Measurements from ENCODE around the gene HIVEP3. TPM values are rescaled to one million over a fixed set of nuclear protein-coding genes. Genes with fewer than 3 reads are reported as not detected.
A peak's percentile ranks its signal among the peaks of the same experiment; 100 is the strongest.

HIVEP3 gene
- total RNA-seq, 1 donor from 2014 or later: 1.2 TPM

DNA sequence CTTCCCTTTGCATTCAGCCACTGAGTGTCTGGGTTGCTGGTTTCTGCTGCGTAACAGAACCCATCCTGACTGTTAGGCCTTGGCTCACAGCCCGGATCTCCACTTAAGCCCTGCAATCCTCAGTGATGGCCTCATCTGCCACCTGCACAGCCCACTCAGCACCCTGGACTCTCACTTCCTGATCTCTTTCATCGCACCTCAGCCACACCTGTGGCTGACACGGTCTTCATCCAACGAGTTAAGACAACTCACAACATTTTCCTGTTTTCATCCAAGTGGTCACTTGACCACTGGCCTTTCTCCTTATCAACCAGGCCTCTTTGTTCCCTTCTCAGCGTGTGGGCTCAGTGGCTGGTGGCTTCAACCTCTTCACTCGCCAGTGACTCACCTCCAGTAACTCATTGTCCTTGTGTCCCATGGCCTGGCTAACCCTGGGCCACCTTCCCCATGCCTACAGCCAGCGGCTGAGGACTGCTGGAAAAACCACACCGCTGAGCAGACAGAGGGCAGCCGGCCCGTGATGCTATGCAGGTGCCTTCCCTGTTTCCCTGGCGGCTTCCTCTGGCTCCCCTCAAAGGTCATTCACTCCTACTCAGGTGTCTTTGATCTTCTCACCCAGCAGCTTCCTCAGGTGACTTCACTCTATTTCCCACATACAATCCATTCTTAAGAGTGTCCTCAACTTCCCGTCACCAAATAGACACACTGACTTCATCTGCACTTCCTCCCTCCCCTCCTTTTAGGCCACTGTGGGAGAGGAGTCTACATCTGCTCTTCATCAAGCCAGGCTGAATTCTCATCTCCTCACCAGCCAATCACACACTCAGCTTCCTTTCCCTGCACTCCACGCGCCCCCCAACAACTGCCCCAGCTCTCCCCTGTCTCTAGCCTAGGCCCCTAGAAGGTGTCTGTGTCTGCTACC is 414.3 kb downstream of the HIVEP3 start:
- H3K27ac Mint-ChIP-seq (ENCODE audit: unreplicated experiment): no peak overlapping the region
- no peaks in the 10 kb centered on the region for H3K27me3 Mint-ChIP-seq (ENCODE audit: low read depth)
- TF ChIP-seq, protein P1, sequence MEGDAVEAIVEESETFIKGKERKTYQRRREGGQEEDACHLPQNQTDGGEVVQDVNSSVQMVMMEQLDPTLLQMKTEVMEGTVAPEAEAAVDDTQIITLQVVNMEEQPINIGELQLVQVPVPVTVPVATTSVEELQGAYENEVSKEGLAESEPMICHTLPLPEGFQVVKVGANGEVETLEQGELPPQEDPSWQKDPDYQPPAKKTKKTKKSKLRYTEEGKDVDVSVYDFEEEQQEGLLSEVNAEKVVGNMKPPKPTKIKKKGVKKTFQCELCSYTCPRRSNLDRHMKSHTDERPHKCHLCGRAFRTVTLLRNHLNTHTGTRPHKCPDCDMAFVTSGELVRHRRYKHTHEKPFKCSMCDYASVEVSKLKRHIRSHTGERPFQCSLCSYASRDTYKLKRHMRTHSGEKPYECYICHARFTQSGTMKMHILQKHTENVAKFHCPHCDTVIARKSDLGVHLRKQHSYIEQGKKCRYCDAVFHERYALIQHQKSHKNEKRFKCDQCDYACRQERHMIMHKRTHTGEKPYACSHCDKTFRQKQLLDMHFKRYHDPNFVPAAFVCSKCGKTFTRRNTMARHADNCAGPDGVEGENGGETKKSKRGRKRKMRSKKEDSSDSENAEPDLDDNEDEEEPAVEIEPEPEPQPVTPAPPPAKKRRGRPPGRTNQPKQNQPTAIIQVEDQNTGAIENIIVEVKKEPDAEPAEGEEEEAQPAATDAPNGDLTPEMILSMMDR (conservative IDR thresholded peaks at IDR 0.05): peak; percentile 0
- H3K4me3 Mint-ChIP-seq: no peak overlapping the region
- peaks cover 8% of the 10 kb centered on the region for H3K4me1 Mint-ChIP-seq
- no peak for DNase-seq (ENCODE audit: low read depth, low spot score)
- H3K36me3 Mint-ChIP-seq (ENCODE audit: low read depth): no peaks in the 10 kb centered on the region
- H3K9me3 Mint-ChIP-seq: no peaks in the 10 kb centered on the region

DNA sequence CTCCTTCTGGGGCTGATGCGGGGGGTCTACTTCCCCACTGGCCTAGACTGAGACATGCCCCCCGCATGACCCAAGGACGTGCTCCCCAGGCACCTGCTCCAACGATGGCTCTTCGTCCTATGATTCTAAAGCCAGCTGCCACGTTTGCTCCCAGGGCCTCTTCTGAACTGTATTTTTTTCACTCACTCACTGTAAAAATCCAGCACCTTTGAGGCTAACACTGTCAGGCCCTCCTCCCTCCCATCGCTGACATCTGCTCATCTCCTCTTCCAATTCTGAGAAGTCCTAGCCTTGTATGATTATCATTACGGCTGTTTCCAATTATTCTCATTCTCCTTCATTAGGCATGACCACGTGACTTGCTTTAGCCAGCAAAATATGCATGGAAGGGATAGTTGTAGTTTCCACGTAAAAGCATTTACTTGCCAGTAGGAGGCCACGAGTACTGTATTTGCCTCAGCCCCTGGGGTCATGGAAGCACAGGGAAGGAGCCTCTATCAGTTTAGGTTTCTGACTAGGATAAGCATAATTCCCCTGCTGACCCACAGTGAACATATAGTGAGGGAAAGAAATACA is 415.1 kb downstream of the HIVEP3 start:
- Mint-ChIP-seq H3K4me1 (peaks cover 9% of the 10 kb centered on the region), H3K4me3 (no peak overlapping the region), H3K27me3 (ENCODE audit: low read depth) (no peaks in the 10 kb centered on the region), H3K27ac (ENCODE audit: unreplicated experiment) (no peak overlapping the region), H3K9me3 (no peaks in the 10 kb centered on the region), H3K36me3 (ENCODE audit: low read depth) (no peaks in the 10 kb centered on the region)
- DNase-seq (ENCODE audit: low read depth, low spot score): no peak
- TF ChIP-seq, protein P1 (conservative IDR thresholded peaks at IDR 0.05): peak; percentile 33

DNA sequence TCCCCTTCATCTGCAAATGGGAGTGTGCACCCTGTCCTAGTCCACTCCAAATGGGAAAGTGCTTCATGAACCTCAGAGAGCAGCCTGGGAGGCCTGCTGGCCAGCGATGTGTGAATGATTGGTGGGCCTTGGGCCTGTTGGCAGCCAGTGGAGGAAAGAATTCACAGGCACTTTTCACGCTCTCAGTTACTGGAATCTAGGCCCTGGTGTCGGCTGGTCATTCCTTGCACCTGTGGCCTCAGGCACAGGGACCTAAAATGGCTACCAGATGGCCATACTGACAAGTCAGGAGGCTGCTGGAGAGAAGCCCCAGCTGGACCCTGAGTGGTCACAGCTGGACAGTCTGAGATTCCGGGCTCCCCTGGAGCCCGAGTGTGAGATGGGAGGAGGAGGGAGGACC is 415.8 kb downstream of the HIVEP3 start:
- no peaks in the 10 kb centered on the region for H3K9me3 Mint-ChIP-seq
- no peaks in the 10 kb centered on the region for H3K36me3 Mint-ChIP-seq (ENCODE audit: low read depth)
- H3K4me3 Mint-ChIP-seq: no peak overlapping the region
- H3K27ac Mint-ChIP-seq (ENCODE audit: unreplicated experiment): no peak overlapping the region
- DNase-seq (ENCODE audit: low read depth, low spot score): no peak
- TF ChIP-seq, protein P1 (conservative IDR thresholded peaks at IDR 0.05): no peak
- H3K27me3 Mint-ChIP-seq (ENCODE audit: low read depth): no peaks in the 10 kb centered on the region
- H3K4me1 Mint-ChIP-seq: peaks cover 14% of the 10 kb centered on the region

DNA sequence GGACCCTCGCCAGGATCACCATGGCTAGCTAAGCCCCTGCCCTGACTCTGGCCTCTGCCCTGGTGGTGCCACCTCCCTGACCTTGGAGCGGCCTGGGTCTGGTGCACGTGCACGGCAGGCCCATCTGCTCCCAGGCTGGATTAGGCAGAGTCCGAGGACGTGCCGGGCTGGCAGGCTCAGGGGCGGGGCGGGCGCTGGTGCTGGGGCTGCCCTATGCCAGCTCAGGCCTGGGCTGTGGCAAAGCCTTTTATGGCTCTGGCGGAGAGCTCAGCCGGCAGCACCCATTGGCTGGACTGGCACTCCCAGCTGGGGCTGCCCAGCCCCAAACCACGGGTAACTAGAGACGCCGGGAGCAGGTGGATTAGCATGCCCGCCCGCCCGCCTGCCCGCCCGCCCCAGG is 417.1 kb downstream of the HIVEP3 start:
- Mint-ChIP-seq H3K9me3 (no peaks in the 10 kb centered on the region), H3K27me3 (ENCODE audit: low read depth) (no peaks in the 10 kb centered on the region), H3K4me3 (no peak overlapping the region), H3K36me3 (ENCODE audit: low read depth) (no peaks in the 10 kb centered on the region), H3K4me1 (peaks cover 21% of the 10 kb centered on the region), H3K27ac (ENCODE audit: unreplicated experiment) (no peak overlapping the region)
- TF ChIP-seq, protein P1 (conservative IDR thresholded peaks at IDR 0.05): no peak
- no peak for DNase-seq (ENCODE audit: low read depth, low spot score)

DNA sequence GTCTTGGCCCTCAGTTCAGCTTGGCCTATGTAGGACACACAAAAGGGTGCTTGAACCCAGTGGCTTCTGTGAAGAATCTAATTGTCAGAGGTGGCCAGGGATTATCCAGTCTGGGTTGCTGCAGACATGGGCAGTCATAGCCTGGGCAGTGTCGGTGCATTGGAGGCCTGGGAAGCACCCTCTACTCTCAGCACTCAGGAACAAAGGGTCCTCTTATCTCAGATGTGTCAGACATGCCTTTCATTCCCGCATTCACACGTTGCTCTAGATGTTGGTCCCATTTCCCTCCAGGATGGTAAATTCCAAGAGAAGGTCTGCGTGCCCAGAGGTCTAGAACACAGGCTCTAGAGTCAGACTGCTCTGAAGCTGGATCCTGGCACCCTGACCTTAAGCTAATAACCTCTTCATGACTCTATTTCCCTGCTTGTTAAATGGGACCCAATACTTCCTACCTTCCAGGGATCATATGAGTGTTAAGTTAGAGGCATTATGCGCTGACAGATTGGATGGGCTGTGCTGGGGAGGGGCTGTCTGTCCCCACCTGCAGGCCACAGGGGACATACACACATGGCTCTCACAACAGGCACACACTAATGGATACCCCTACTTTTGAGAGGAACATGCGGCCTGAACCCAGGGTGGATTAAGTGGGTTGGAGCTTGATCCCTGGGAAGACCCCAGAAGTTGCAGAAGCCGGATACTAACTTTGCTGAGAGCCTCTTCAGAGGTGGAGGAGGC is 417.8 kb downstream of the HIVEP3 start:
- peak overlapping the region; percentile 64 for H3K27ac Mint-ChIP-seq (ENCODE audit: unreplicated experiment)
- no peak overlapping the region for H3K4me3 Mint-ChIP-seq

More for the DNA sequence above, 417.8 kb downstream of the HIVEP3 start:
- H3K36me3 Mint-ChIP-seq (ENCODE audit: low read depth): no peaks in the 10 kb centered on the region
- no peaks in the 10 kb centered on the region for H3K9me3 Mint-ChIP-seq
- peaks cover 21% of the 10 kb centered on the region for H3K4me1 Mint-ChIP-seq
- no peak for DNase-seq (ENCODE audit: low read depth, low spot score)
- TF ChIP-seq, protein P1 (conservative IDR thresholded peaks at IDR 0.05): no peak
- no peaks in the 10 kb centered on the region for H3K27me3 Mint-ChIP-seq (ENCODE audit: low read depth)

All from neural crest cell (in vitro differentiated cells).